ENCODE data around the gene FKBP15. TPM values are rescaled to one million over a fixed set of nuclear protein-coding genes. Genes with fewer than 3 reads are reported as not detected.

FKBP15 gene
- total RNA-seq, 1 experiment from 2014 or later, result 18.5 TPM

GRCh38 chr9:113238859-113239232 is 17.8 kb upstream of the FKBP15 start:
- Histone ChIP-seq H3K27me3 (ENCODE audit: insufficient read depth, low read length) (no peaks in the 10 kb centered on the region), H2BK120ac (ENCODE audit: low read depth, low read length, poor library complexity, severe bottlenecking) (no peak overlapping the region), H2BK12ac (ENCODE audit: insufficient read length, low read depth, low read length) (no peak overlapping the region), H3K4me2 (ENCODE audit: insufficient read depth, insufficient read length, low read length) (no peak overlapping the region), H3K14ac (ENCODE audit: insufficient read depth, low read length) (no peak overlapping the region), H3K4ac (ENCODE audit: low read depth, low read length) (no peak overlapping the region), H3K23me2 (ENCODE audit: insufficient read length, low read depth, low read length, poor library complexity, severe bottlenecking) (no peaks in the 10 kb centered on the region), H3K9ac (ENCODE audit: extremely low read depth, insufficient read length, low read length) (no peak overlapping the region), H3K56ac (ENCODE audit: insufficient read length, low read depth, low read length) (no peak overlapping the region), H4K20me1 (ENCODE audit: control insufficient read depth, insufficient read depth, insufficient read length) (no peaks in the 10 kb centered on the region), H2BK20ac (ENCODE audit: low read depth, low read length, poor library complexity, severe bottlenecking) (no peak overlapping the region), H2BK5ac (ENCODE audit: insufficient read length, low read length) (no peak overlapping the region), H4K8ac (replicated peaks; ENCODE audit: insufficient read length, low read depth, low read length) (no peak overlapping the region), H2AK5ac (ENCODE audit: insufficient read length, low read length) (no peak overlapping the region), H2AFZ (ENCODE audit: low read length) (no peak overlapping the region), H3K18ac (ENCODE audit: insufficient read length, low read depth, low read length) (no peak overlapping the region), H4K5ac (ENCODE audit: insufficient read length, low read depth, low read length) (no peak overlapping the region), H3K23ac (ENCODE audit: insufficient read length, low read depth, low read length) (no peak overlapping the region), H3T11ph (ENCODE audit: low read length) (no peak overlapping the region), H3K9me3 (ENCODE audit: control insufficient read depth, low read depth, low read length) (no peaks in the 10 kb centered on the region), H3K79me2 (ENCODE audit: insufficient read depth, low read length) (0 out of 2 replicates have a peak, but pooled peaks cover 2% of the 10 kb centered on the region), H2BK15ac (ENCODE audit: low read depth, low read length) (no peak overlapping the region), H3K79me1 (ENCODE audit: insufficient read depth, low read depth, low read length, poor library complexity, severe bottlenecking) (no peaks in the 10 kb centered on the region), H3K4me1 (ENCODE audit: insufficient read depth, low read length) (no peaks in the 10 kb centered on the region), H4K91ac (ENCODE audit: insufficient read length, low read depth, low read length) (no peak overlapping the region), H3K27ac (ENCODE audit: insufficient read length, low read depth, low read length) (no peak overlapping the region)
- Mint-ChIP-seq H3K9me3 (no peaks in the 10 kb centered on the region), H3K36me3 (ENCODE audit: insufficient read depth in 1 of 3, low read depth in 3 of 3) (no peaks in the 10 kb centered on the region; a peak in 1 of 7 replicates), H3K4me1 (no peaks in the 10 kb centered on the region), H3K27ac (no peak overlapping the region), H3K27me3 (ENCODE audit: low read depth) (no peaks in the 10 kb centered on the region), H3K4me3 (no peak overlapping the region)
- no peak for DNase-seq
- TF ChIP-seq CTCF (conservative IDR thresholded peaks at IDR 0.05), result no peak
- WGBS (ENCODE audit: extremely low coverage, insufficient read length, low lambda C conversion rate), result no CpG with 5 or more reads among the region's 4 CpGs
